K562 (cell line): ENCODE results near the gene DCXR. TPM values are rescaled to one million over a fixed set of nuclear protein-coding genes. Genes with fewer than 3 reads are reported as not detected.
A peak's percentile ranks its signal among the peaks of the same experiment; 100 is the strongest.

Experiments
- ATAC-seq: fragments of 200-7000 bp; cut with Tn5 transposase; 3 replicates; pipeline ENCODE4 v1.9.1; 2020; ENCODE audit warnings: moderate library complexity
- BruUV-seq: library from RNA; stranded (reverse); fragments of 400-500 nt; replicated peaks from 2 replicates; lab custom pipeline; 2021; lab: Mats Ljungman, UMichigan
- CTCF ChIA-PET: fragments of 300-600 bp; formaldehyde crosslinking; extraction: SDS; loops from one replicate; lab custom pipeline; 2021; ENCODE audit warnings: low intra/inter-chr PET ratio; lab: Yijun Ruan, JAX
- POLR2A ChIA-PET: fragments of 300-600, 350-650 bp; sonication (Branson Sonifier 250); formaldehyde crosslinking; extraction: SDS; loops from one replicate; lab custom pipeline; 2021; ENCODE audit warnings: antibody characterized with exemption, inconsistent platforms; lab: Yijun Ruan, JAX
- DNase-seq, 4 experiments: peaks; one replicate each; pipeline versions ENCODE4 v3.0.0 to v3.0.0-alpha.2; 2011 to 2018; ENCODE audit warnings: low spot score in 3 of 4, mixed read lengths in 3 of 4; ENCODE audit errors: extremely low read depth in 1 of 4
- FAIRE-seq: peaks from 2 replicates; lab custom pipeline; 2011; peaks lifted over from hg19 to GRCh38; lab: Jason Lieb, UNC
- H2AFZ ChIP-seq: 2 replicates; pipeline ENCODE4 v1.6.0; 2011; ENCODE audit warnings: low read depth, low read length, control low read depth, inconsistent platforms
- H3K27ac ChIP-seq: fragments of 200-600 bp; 3 replicates; pipeline ENCODE4 v1.8.0; 2011; ENCODE audit warnings: low read depth, mild to moderate bottlenecking, control low read depth, inconsistent platforms, low read length, moderate library complexity, mixed read lengths; ENCODE audit errors: extremely low read depth
- H3K27me3 ChIP-seq, 2 experiments: fragments of 300-600 bp in 1 of 2; 2 replicates in 1 of 2; 3 replicates in 1 of 2; pipeline versions ENCODE4 v1.6.0 to v1.8.0; 2011; ENCODE audit warnings: inconsistent platforms in 2 of 2, low read length in 2 of 2, mild to moderate bottlenecking in 1 of 2, mixed read lengths in 1 of 2, moderate library complexity in 1 of 2; ENCODE audit not compliant: control insufficient read depth in 2 of 2, insufficient read depth in 2 of 2
- H3K36me3 ChIP-seq: fragments of 300-600 bp; 3 replicates; pipeline ENCODE4 v1.8.0; 2011; ENCODE audit warnings: mild to moderate bottlenecking, low read length, inconsistent platforms; ENCODE audit not compliant: control insufficient read depth, insufficient read depth
- H3K4me1 ChIP-seq, 2 experiments: fragments of 200-600 bp in 1 of 2; replicated peaks in 1 of 2; 2 replicates in 1 of 2; 3 replicates in 1 of 2; pipeline versions ENCODE4 v1.5.1 to v1.8.0; 2011; ENCODE audit warnings: inconsistent platforms in 2 of 2, low read length in 2 of 2, mild to moderate bottlenecking in 1 of 2, mixed read lengths in 1 of 2, moderate library complexity in 1 of 2; ENCODE audit not compliant: control insufficient read depth in 2 of 2, insufficient read depth in 2 of 2
- H3K4me2 ChIP-seq: 2 replicates; pipeline ENCODE4 v1.6.1; 2011; ENCODE audit warnings: low read length, control low read depth, inconsistent platforms, mixed read lengths; ENCODE audit not compliant: insufficient read depth
- H3K4me3 ChIP-seq: fragments of 200-600 bp; sonication (generic), shearing (Covaris generic); 2 replicates; pipeline ENCODE4 v1.5.1; 2016; ENCODE audit warnings: control low read depth, inconsistent platforms
- H3K79me2 ChIP-seq: fragments of 200-600 bp; 3 replicates; pipeline ENCODE4 v1.8.0; 2011; ENCODE audit warnings: low read length, inconsistent platforms; ENCODE audit not compliant: control insufficient read depth, insufficient read depth
- H3K9ac ChIP-seq, 2 experiments: 2 replicates each; pipeline versions ENCODE4 v1.6.0 to v1.6.1; 2011; ENCODE audit warnings: low read depth in 2 of 2, low read length in 2 of 2, control low read depth in 1 of 2, inconsistent platforms in 1 of 2, mild to moderate bottlenecking in 1 of 2, mixed read lengths in 1 of 2; ENCODE audit not compliant: insufficient read depth in 1 of 2
- H3K9me1 ChIP-seq: one replicate; pipeline ENCODE4 v1.6.0; 2011; ENCODE audit warnings: inconsistent platforms, mild to moderate bottlenecking, low read length, moderate library complexity; ENCODE audit not compliant: control insufficient read depth, insufficient read depth
- H3K9me3 ChIP-seq: replicated peaks from 2 replicates; pipeline ENCODE4 v1.5.1; 2011; ENCODE audit warnings: low read depth, low read length, inconsistent platforms; ENCODE audit not compliant: control insufficient read depth, insufficient read depth
- H4K20me1 ChIP-seq: replicated peaks from 2 replicates; pipeline ENCODE4 v1.6.1; 2011; ENCODE audit warnings: low read length, inconsistent platforms, mixed read lengths; ENCODE audit not compliant: control insufficient read depth, insufficient read depth
- ARNT ChIP-seq, 2 experiments: fragments of 450-650 bp; IDR thresholded peaks; 2 replicates each; pipeline ENCODE4 v1.6.1; 2016; ENCODE audit warnings: mild to moderate bottlenecking in 1 of 2
- CHD2 ChIP-seq: IDR thresholded peaks from 2 replicates; pipeline ENCODE4 v1.6.1; 2011; ENCODE audit warnings: low read depth, low read length
- E2F3 ChIP-seq: fragments of 250-450 bp; sonication (Bioruptor Pico); IDR thresholded peaks from 2 replicates; pipeline ENCODE4 v1.4.0; 2020; ENCODE audit warnings: mild to moderate bottlenecking
- HIVEP1 ChIP-seq: fragments of 250-450 bp; sonication (Bioruptor Pico); IDR thresholded peaks from 2 replicates; pipeline ENCODE4 v1.4.0; 2020; ENCODE audit warnings: mild to moderate bottlenecking
- HMGN3 ChIP-seq: IDR thresholded peaks from 2 replicates; pipeline ENCODE4 v1.6.1; 2011; ENCODE audit warnings: borderline replicate concordance, low read depth, mild to moderate bottlenecking, mixed read lengths, low read length; ENCODE audit not compliant: insufficient read length; ENCODE audit errors: extremely low read depth
- PURB ChIP-seq: sonication (generic); formaldehyde crosslinking; IDR thresholded peaks from 2 replicates; pipeline ENCODE4 v1.9.0; 2021; ENCODE audit warnings: low read depth, mild to moderate bottlenecking, missing genetic modification reagents
- SMAD2 ChIP-seq: fragments of 150-350 bp; IDR thresholded peaks from 2 replicates; pipeline ENCODE4 v1.6.1; 2014; ENCODE audit warnings: low read depth, mild to moderate bottlenecking, low read length
- SMARCB1 ChIP-seq: IDR thresholded peaks from 2 replicates; pipeline ENCODE4 v1.6.1; 2011; ENCODE audit warnings: improper control_type of control experiment, low read depth; ENCODE audit not compliant: insufficient read length
- SMC3 ChIP-seq: conservative IDR thresholded peaks from 2 replicates; pipeline ENCODE4 v1.6.1; 2011; ENCODE audit warnings: low read depth, low read length, improper control_type of control experiment; ENCODE audit not compliant: insufficient read depth
- TRIM28 ChIP-seq: fragments of 450-650 bp; IDR thresholded peaks from 2 replicates; pipeline ENCODE4 v1.6.1; 2017
- ZNF280A ChIP-seq: fragments of 450-650 bp; IDR thresholded peaks from 2 replicates; pipeline ENCODE4 v1.6.1; 2018; ENCODE audit warnings: mild to moderate bottlenecking, low read depth; ENCODE audit not compliant: partially characterized antibody
- ZNF354B ChIP-seq: fragments of 250-450 bp; sonication (Bioruptor Pico); IDR thresholded peaks from 2 replicates; pipeline ENCODE4 v1.4.0; 2020
- ZNF584 ChIP-seq: fragments of 200-800 bp; sonication (Bioruptor generic); IDR thresholded peaks from 2 replicates; pipeline ENCODE4 v1.6.1; 2016; ENCODE audit warnings: low read depth, mild to moderate bottlenecking, missing genetic modification characterization, missing compliant biosample characterization
- ZNF785 ChIP-seq: fragments of 250-450 bp; sonication (Bioruptor Pico); IDR thresholded peaks from 2 replicates; pipeline ENCODE4 v1.4.0; 2020; ENCODE audit warnings: mild to moderate bottlenecking
- WGBS: fragments of 100-300 bp; shearing (Covaris generic); methylation state at CpG from one replicate; pipeline ENCODE4 v1.1.6; 2016; ENCODE audit warnings: low coverage, mixed read lengths; ENCODE audit not compliant: insufficient coverage; ENCODE audit errors: missing lambda C conversion rate; 5-methylcytosine and 5-hydroxymethylcytosine counted together
- in situ Hi-C: fragments of 300-500 bp; cut with MboI; formaldehyde crosslinking; loops from 4 replicates; pipeline ENCODE4 v1.15.0; 2018; ENCODE audit warnings: inconsistent platforms, mixed read lengths
- intact Hi-C: fragments of 100-400 bp; cut with micrococcal nuclease; formaldehyde crosslinking; loops from 2 replicates; pipeline ENCODE4 v1.14.2; 2022
- polyA plus RNA-seq, 8 experiments: library from polyadenylated mRNA; depleted of rRNA in 4 of 8; stranded (reverse) in 5 of 8; unstranded in 3 of 8; fragments of >200 nt; fragmentation: Nextera tagmentation in 2 of 8; fragmentation: Illumina TruSeq in 1 of 8; extraction: Ambion mirVana in 2 of 8; extraction: Trizol in 1 of 8; gene quantifications; 2 replicates each; pipeline versions ENCODE4 v1.2.1 to v1.2.3, GENCODE V29; 2011 to 2014; ENCODE audit warnings: inconsistent platforms in 1 of 8, missing spikeins in 1 of 8
- total RNA-seq, 7 experiments: library from RNA; depleted of rRNA in 6 of 7; stranded (reverse); fragments of >200 nt in 6 of 7; fragmentation: Illumina TruSeq in 2 of 7; extraction: Trizol in 2 of 7; gene quantifications; 2 replicates each; pipeline versions ENCODE4 v1.2.1 to v1.2.3, GENCODE V29; 2011 to 2021; ENCODE audit warnings: low replicate concordance in 1 of 7

Gene DCXR
- total and polyA plus RNA-seq, 9 of the 15 experiments (the other 6 are each of a cell fraction or from before 2014, with no cell fraction given): 21.3 to 274 (median 156) TPM

- Histone ChIP-seq H3K9ac (peak overlapping the region; percentile 80 to 97; a peak in 3 of 4 replicates), H3K9me1 (no peaks in the 10 kb centered on the region), H3K9me3 (no peaks in the 10 kb centered on the region), H3K79me2 (peaks cover 28% of the 10 kb centered on the region), H3K4me1 (peaks cover 6 to 92% of the 10 kb centered on the region in 2 experiments; a peak in 3 of 5 replicates), H3K27me3 (no peaks in the 10 kb centered on the region), H3K36me3 (peaks cover 78% of the 10 kb centered on the region; the same call in 2 of the 3 replicates), H3K4me3 (peak overlapping the region; percentile 98), H3K27ac (no peak overlapping the region), H4K20me1 (0 out of 2 replicates have a peak, but pooled peaks cover 11% of the 10 kb centered on the region), H2AFZ (no peak overlapping the region), H3K4me2 (peak overlapping the region; percentile 88)
- TF ChIP-seq ZNF354B (CRISPR knock-in tag): no peak
- no peak for TF ChIP-seq HMGN3
- TF ChIP-seq ZNF280A: no peak
- no peak for TF ChIP-seq E2F3 (CRISPR knock-in tag)
- TF ChIP-seq SMARCB1: no peak
- no peak for TF ChIP-seq HIVEP1 (CRISPR knock-in tag)
- no peak for TF ChIP-seq ZNF785 (CRISPR knock-in tag)
- TF ChIP-seq SMC3: no peak
- TF ChIP-seq PURB (CRISPR knock-in tag): no peak
- no peak for TF ChIP-seq CHD2
- no peak for TF ChIP-seq SMAD2
- TF ChIP-seq ARNT (IDR thresholded peaks at IDR 0.05): no peak
- TF ChIP-seq TRIM28: no peak
- no peak for TF ChIP-seq ZNF584 (CRISPR knock-in tag)
- in situ Hi-C loops (no loop called here), intact Hi-C loops (no loop called here)
- ChIA-PET POLR2A (interaction anchor here (0.6 to 1.6 kb wide), 4 partner anchors 10 to 731 kb away, joined by 3 to 11 read pairs (median 4); partner anchors contain the start of gene DCXR), CTCF (no interaction called here)
- FAIRE-seq (no peak), ATAC-seq (no peak), DNase-seq (no peak)
- 85% methylated on average over 11 of the region's 19 CpGs for WGBS
- BruUV-seq: TSS peak; percentile 36
Observed at GRCh38 chr17:82053130-82053529, 15.6 kb upstream of the DCXR start.
